HG03378 (cell line): ENCODE measurements around the gene RFX7.
A peak's percentile ranks its signal among the peaks of the same experiment; 100 is the strongest.
"Not testable (repeated sequence)": the region's sequence is repeated elsewhere in the genome, so short reads cannot be mapped to it uniquely, and the experiment has no call there.

Source experiments
- ATAC-seq: cut with Tn5 transposase; IDR thresholded peaks from one replicate; pipeline ENCODE4 v1.9.1; 2021; ENCODE audit warnings: mild to moderate bottlenecking, moderate library complexity; ENCODE audit not compliant: unreplicated experiment

The RFX7 gene

DNA sequence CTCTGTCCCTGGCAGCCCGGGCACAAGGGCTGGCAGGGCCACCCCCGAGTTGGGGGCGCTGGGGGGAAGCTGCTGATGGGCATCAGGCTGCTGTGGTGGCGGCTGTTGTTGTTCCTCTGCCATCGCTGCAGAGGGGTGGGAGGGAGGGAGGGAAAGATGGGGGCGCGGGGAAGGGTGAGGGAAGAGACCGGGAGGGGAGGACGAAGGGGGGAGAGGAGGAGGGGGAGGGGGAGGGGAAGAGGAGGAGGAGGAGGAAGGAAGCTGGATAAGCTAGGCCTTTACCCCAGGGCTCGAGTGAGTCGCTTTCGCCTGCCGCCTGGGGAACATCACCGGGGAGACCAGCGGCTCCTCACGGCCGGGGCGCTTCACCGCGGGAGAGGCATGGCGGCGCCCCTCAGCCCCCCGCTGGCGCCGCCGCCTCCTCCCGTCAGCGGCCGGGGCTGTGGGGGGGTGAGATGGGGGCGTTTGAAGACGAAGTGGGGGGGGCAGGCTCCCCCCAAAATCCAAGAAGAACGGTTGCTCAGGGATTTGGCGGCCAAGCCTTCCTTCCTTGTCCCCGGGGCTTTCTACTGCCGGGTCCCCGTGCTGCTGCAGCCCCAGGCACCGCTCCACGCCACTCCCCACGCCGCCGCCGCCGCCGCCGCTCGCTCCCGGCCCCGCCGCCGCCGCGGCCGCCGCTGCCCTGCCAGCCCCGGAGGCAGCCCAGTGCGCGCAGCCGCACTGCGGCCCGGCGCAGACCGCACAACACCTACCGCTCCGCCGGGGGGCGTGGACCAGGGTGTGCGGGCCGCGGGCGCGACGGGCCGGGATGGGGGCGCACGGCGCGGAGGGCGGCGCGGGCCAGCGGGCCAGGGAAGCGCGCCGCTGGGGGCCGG, at the start of gene RFX7:
Gene RFX7 (minus strand): TSS at position 717 of the 875 bp plus-strand sequence. CDS start 594 bp downstream, at position 123.
- no peak for ATAC-seq

DNA sequence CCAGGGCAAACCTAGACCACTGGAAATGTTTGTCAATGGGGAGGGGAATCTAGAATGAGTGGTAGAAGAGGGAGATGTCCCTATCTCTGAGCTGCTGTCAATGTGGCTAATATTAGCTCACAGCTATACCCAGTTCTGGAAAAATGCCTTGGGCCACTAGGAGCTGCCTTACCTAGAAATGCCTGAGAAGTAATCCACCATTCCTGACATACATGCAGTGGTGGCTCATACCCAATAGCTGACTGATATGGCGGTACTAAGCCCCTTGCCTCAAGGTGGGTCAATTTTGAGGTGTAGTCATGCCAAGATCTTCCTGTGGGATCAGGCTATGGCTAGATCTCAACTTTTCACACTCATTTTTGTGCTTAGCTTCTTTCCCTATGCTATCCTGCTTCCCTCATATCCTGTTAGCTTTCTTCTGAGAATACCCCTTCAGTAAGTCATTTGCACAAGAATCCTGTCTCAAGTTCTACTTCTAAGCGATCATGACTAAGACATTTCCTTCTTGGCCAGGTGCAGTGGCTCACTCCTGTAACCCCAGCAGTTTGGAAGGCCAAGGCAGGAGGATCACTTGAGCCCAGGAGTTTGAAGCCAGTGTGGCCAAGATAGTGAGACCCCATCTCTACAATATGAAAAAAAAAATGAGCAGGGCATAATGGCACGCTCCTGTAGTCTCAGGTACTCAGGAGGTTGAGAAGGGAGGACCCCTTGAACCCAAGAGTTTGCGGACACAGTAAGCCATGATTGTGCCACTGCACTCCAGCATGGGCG, 49.1 kb upstream of the RFX7 start:
- ATAC-seq: no peak

DNA sequence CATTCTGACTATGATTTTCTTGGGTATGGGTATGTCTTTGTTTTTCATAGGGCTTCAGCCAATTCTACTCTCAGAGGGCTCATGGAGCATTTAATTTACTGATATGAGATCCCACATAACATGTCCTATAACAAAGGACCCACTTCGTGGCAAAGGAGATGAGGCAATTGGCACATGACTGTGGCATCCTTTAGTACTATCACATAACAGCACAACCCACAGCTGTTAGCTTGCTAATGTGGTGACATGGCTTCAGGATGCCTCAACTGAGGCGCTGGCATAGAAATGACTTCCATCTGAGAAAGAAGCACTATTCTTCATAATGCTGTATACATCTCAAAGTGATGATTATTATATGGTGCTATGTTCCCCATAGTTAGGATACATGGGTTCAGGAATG, 48.1 kb upstream of the RFX7 start:
- no peak for ATAC-seq

DNA sequence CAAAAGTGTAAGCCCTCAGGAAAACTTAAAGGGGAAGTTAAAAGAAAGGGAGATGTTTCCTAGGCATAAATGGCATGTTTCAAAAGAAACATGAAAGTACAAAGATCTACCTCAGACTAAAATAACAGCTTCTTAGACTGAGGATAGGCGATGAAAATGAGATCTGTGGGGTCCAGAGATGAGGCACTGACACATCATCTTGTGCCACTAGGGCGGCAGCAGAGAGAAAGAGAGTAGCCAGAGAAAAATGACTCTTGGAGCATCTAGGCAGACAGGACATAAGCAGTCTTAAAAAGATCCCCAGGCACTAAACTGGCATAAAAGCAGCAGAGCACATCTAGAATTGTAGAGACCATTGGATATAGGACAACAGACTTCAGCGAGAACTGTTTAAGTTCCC, 42.5 kb upstream of the RFX7 start:
- no peak for ATAC-seq

DNA sequence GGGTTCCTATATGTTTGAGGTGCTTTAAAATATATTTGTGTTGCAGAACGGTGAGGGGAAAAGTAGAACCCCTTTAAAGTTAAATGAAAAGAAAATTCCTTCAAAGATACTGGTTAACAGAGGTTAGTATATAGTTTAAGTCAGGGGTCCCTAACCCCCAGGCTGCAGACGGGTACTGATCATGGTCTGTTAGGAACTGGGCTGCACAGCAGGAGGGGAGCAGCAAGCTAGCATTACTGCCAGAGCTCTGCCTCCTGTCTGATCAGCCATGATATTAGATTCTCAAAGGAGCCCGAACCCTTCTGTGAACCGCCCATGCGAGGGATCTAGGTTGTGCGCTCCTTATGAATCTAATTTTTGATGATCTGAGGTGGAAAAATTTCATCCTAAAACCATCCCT, 37.5 kb upstream of the RFX7 start:
- no peak for ATAC-seq

DNA sequence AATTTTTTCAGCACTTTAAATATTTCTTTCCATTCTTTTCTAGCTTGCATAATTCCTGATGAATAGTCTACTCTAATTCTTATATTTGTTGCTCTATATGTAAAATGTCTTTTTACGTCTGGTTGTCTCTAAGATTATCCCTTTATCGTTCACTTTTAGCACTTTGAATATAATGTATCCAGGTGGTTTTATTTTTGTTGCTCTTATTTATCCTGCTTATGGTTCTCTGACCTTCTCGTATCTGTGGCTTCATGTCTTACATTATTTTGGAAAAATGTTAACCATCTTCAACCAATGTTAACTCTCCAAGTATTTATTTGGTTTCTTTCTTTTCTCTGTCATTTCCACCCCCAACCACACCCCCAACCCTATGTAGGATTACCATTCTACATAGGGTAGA, 30.0 kb upstream of the RFX7 start:
- ATAC-seq: no peak

DNA sequence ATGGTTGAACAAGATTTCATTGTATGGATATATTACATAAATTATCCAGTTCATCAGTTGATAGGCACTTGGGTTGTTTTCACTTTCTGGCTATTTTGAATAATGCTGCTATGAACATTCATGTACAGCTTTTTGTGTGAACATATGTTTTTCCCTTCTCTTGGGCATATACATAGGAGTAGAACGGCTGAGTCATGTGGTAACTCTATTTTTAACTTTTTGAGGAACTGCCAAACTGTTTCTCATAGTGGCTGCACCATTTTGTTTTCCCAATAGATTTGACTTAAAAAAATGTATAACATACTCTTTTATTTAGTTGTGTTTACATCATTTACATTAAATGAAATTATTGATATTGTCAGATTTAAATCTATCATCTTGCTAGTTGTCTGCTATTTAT, 28.8 kb upstream of the RFX7 start:
- ATAC-seq: no peak

DNA sequence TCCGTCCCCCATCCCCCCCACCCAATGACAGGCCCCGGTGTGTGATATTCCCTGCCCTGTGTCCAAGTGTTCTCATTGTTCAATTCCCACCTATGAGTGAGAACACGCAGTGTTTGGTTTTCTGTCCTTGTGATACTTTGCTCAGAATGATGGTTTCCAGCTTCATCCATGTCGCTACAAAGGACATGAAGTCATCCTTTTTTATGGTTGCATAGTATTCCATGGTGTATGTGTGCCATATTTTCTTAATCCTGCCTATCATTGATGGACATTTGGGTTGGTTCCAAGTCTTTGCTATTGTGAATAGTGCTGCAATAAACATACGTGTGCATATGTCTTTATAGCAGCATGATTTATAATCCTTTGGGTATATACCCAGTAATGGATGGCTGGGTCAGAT, 22.8 kb upstream of the RFX7 start:
- ATAC-seq: not testable (repeated sequence)

DNA sequence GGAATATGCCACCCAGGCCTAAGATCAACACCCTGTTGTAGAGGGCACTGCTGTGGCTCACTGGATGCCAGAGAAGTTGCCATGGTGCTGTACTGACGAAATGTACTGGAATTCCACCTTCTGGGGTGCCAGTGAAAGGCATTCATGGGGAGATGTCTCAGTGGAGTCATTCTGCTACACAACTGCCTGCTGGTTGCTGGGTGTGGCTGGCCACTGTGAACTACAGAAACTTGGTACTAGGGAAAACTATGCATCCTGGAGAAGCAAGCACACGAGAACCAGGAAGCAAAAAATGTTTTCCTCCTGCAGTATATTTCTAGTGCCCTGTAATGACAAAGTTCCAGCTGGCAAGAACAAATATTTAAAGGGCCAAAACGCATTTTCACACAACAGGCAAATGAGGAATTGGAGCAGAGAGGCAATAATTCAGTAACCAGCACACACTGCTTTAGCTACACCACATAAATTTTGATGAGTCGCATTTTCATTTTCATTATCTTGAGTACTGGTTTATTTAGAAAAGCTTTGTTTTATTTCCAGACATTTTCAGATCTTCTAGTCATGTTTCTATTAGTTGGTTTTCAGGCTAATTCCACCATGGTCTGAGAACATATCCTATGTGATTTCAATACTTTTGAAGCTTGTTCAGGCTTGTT, 18.3 kb upstream of the RFX7 start:
- no peak for ATAC-seq

DNA sequence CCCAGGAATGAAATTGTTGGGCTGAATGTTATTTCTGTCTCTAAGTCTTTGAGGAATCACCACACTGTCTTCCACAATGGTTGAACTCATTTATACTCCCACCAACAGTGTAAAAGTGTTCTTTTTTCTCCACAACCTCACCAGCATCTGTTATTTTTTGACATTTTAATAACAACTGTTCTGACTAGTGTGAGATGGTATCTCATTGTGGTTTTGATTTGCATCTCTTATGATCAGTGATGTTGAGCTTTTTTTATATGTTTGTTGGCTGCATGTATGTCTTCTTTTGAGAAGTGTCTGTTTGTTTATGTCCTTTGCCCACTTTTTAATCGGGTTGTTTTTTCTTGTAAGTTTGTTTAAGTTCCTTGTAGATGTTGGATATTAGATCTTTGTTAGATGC, 13.6 kb upstream of the RFX7 start:
- ATAC-seq: not testable (repeated sequence)

DNA sequence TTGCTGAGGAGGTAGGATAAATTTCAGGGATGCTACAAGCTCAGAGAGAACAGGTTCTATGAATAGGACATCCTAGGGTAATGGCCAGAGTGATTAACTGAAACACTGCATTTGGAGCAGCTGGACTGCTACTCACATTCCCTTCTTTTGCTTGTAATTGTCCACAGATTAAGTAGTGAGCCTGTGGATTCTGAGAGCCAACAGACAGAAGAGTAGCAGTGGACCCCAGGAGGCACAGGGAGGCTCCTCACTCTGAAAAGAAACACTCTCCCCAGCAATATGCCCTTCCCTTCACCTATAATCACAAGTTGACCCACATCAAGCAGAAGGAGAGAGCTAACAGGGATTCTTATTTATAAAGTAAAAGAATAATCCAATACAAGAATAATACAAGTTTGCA, 10.6 kb upstream of the RFX7 start:
- ATAC-seq: no peak

DNA sequence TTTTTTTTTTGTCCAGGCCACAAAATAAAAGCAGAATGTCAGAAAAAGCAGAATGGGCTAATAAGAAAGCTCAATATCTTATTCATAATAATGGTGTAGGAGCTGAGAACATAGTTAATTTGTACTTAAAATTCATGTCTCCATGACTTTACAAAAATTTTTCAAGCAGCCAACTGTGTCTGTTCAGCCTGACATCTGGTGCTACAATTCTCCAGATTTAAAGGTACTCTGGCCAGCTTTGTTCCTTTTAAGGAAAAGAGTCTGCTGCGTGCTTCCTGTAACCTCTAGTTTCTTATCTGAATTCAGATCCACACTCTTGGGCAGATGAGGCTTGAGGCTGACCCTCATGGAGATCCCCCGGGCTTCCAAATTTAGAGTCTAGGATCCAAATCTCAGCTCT, 8.7 kb upstream of the RFX7 start:
- no peak for ATAC-seq

DNA sequence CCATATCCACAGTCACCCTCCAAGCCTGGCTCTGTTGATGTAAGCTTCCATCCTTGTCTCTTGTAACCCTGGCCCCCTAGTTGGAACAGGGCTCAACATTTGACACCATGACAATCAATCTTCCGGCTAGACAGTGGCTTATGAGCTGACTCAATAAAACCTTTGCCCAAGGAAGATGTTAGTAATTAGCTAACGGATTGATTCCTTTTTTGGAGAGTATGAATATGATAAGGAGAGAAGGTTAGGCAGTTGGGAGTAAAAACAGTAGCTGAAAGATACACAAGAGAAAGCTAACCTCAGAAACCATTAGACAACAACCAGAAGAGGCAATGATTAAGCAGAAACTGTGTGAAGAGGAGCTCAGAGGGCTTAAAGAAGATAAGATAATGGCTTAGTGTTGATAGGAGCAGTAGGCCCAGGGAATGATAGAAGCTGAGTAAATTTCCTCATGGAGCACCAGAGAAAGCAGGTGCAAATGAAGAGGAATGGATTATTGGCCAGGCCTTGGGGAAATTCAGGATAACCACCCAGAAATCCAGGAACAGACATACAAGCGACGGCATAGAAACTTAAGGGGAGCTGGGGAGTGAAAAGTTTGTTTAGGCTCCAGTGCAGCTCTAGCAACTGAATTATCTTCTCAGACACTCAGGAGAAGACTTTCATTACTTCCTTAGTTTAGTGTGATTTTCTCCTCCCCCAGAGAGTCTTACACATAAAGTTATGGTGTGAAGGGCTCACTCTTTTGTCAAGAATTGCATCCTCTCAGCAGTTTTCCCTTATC, 7.8 kb upstream of the RFX7 start:
- ATAC-seq: no peak

DNA sequence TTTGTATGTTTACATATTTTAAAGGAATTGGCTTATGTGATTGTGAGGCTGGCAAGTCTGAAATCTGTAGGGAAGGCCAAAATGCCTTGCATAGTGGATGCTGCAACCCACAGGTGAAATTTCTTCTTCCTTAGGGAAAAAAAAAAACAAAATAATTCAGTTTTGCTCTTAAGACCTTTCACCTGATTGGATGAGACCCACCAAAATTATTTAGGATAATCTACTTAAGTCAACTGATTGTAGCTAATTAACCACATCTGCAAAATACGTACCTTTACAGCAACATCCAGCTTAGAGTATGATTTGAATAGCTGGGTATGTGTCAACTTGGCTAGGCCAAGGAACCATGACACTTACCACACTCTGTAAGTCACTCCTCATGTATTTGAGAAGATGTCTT, 6.9 kb upstream of the RFX7 start:
- ATAC-seq: no peak

DNA sequence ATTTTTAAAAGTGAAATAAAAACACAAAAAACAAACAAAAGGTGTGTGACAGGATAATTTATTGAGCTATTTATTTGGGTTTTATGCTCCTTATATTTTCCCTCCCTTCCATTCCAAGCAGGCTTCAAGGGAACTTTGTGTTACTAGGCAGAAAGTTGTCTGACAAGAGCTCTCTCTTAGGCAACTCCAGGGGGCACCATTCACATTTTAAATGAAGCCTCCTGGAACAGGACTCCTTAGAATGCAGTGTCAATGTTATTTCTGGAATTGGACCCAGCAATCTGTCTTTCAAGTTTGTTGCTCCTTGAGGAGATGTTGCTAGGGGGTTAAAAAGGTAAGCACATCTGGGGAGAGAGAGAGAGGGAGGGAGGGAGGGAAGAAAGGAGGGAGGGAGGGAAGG, 5.4 kb upstream of the RFX7 start:
- ATAC-seq: no peak

DNA sequence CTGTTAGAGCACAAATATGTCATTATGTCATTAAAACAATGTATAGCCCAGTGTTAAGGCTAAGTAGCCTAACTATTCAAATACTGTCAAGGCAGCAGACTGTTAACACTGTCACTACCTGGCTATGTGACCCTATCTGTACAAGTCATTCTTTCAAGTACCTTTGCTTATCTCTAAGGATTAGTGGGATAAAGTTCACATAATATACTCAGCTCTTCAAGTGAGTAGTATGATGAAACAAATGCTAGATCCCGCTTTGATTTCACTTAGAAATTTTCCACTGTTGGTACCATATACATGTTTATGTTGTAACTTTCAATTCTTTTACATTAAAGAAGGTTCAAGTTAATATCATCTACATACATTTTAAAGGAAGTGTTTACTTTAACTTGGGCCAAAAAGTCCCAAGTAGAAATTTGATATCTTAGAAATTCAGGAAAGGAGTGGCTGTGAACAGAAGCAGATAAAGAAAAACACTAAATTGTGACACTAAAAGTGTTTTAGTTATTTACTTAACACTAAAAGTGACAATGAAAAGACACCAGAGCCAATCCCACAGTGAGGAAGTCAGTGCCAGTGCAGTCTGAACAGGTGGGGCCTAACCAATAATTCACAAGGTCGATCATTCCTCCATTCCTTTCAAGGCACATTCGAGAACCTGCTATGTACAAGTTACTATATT, 4.8 kb upstream of the RFX7 start:
- no peak for ATAC-seq

DNA sequence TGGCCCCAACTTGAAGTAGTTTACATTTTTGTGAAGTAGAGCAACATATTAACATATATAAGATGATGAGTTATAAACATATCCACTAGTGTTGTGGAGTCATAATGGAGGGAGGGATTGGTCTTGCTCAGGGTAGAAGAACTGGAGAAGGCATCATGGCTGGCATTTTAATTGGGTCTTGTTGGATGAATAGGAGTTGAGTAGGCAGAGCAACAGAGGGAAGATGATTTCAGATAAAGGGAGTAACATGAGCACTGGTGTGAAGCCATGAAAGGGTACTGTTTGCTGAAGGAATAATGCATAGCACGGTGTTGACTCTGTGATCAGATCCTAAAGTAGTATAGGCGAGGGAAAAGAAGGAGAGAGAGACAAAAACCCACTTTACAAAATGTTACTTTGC, 3.6 kb upstream of the RFX7 start:
- ATAC-seq: no peak

DNA sequence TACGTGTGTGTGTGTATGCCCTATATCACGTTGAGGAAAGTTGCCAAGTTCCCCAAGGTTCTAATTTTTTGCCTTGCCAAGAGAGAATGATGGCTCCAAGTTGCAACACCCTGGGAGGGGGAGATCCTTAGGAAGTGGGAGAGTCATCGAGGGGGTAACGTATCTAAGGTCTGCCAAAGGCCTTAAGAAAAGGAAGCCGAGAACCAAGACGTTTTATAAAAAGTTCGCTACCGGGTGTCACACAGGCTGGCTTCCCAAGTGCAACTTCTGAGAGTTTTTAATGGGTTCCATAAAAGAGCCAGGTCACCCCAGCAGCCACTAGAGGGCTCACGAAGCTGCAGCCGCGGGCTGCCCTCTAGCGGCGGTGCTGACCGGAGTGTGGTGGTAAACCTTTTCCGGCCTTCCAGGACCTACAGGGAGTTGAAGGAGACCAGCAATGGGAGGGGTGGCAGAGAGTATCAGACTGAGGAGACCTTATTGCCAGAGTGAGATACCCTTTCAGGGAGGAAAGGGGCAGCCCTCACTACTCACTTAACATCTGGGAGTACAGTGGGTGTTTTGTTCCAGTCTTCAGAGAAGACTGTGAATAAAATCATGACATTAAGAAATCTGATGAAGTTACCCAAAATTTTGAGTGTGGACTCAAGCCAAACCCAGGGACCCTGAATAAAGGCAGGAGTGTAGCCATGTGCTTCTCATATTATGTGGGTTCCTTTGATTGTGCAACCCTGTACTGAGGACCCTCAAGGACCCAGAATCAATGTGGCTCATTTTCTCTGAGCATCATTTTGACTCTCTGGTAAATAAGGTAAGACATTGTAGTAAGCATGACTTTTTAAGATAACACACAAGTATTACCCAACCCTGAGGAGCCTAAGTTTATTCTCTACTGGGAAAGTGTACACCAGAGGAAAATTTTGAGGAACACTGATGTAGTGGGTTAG, 2.5 kb upstream of the RFX7 start:
- peak; percentile 70 for ATAC-seq
